Right lobe of liver (tissue), 6 donors: ENCODE measurements around the gene IRAK1BP1. TPM values are rescaled to one million over a fixed set of nuclear protein-coding genes. Genes with fewer than 3 reads are reported as not detected.
"Not testable (repeated sequence)": the region's sequence is repeated elsewhere in the genome, so short reads cannot be mapped to it uniquely, and the experiment has no call there.

Experiments used
- ATAC-seq, 4 donors: fragments of 200-7000 bp; cut with Tn5 transposase; one replicate each; pipeline ENCODE4 v1.9.1; 2020; ENCODE audit warnings: mild to moderate bottlenecking in 4 of 4, moderate library complexity in 4 of 4
- DNase-seq, 3 donors: peaks; one replicate each; pipeline ENCODE4 v3.0.0-alpha.2; 2020
- H3K27ac ChIP-seq, 3 donors: fragments of 200-600 bp; one replicate each; pipeline ENCODE4 v1.8.0; 2022
- H3K27me3 ChIP-seq, 2 donors: fragments of 200-600 bp; one replicate each; pipeline ENCODE4 v1.8.0; 2022
- H3K36me3 ChIP-seq, 4 donors: fragments of 200-600 bp; sonication (generic) in 1 of 4; one replicate each; pipeline versions ENCODE4 v1.5.1 to v1.8.0; 2017 to 2022; ENCODE audit warnings: control low read depth in 1 of 4
- H3K4me1 ChIP-seq, 4 donors: fragments of 200-600 bp; sonication (generic) in 1 of 4; one replicate each; pipeline versions ENCODE4 v1.5.1 to v1.8.0; 2017 to 2022; ENCODE audit warnings: control low read depth in 1 of 4
- H3K4me3 ChIP-seq, 3 donors: fragments of 200-600 bp; one replicate each; pipeline ENCODE4 v1.8.0; 2022
- H3K9me3 ChIP-seq, 4 donors: fragments of 200-600 bp; sonication (generic) in 1 of 4; one replicate each; pipeline versions ENCODE4 v1.5.1 to v1.8.0; 2017 to 2022; ENCODE audit warnings: control low read depth in 1 of 4
- POLR2A ChIP-seq: fragments of 450-650 bp; IDR thresholded peaks from one replicate; pipeline ENCODE4 v1.6.1; 2017; ENCODE audit warnings: antibody characterized with exemption, mild to moderate bottlenecking
- WGBS: methylation state at CpG from one replicate; pipeline ENCODE4 v1.1.6; 2018; ENCODE audit warnings: low coverage, low lambda C conversion rate; ENCODE audit not compliant: insufficient coverage; ENCODE audit errors: missing lambda C conversion rate; 5-methylcytosine and 5-hydroxymethylcytosine counted together
- intact Hi-C, 2 donors: fragments of 100-400 bp; cut with DNase I; formaldehyde crosslinking; loops; one replicate each; pipeline versions ENCODE4 v1.11.2 to v1.14.1; 2022
- total RNA-seq, 6 experiments: library from RNA; depleted of rRNA in 2 of 6; stranded (reverse); fragments of >200 nt in 2 of 6; fragmentation: NEBNext Ultra II Directional in 3 of 6; extraction: Animal tissue kit (Norgen Biotek cat#: 25700) in 3 of 6; gene quantifications; one replicate each; pipeline versions ENCODE4 v1.1.0 to v1.2.4, GENCODE V29; 2016 to 2023
- TF ChIP-seq, protein P1 (sequence below), 4 donors: fragments of 200-600 bp in 3 of 4; fragments of 450-650 bp in 1 of 4; IDR thresholded peaks; one replicate each; pipeline versions ENCODE4 v1.5.1 to v1.8.0; 2016 to 2022; ENCODE audit warnings: antibody characterized with exemption in 4 of 4, mild to moderate bottlenecking in 2 of 4
- donor health status: DM: no; HTN: yes; CAD: no.
- donor health status: DM: no; HTN: no; CAD: no.
- donor health status: DM: no; HTN: no; CAD: no.
- donor health status: DM: no; HTN: yes; CAD: no.
- donor health status: DM: no; HTN: yes; CAD: no.

Gene IRAK1BP1
- total RNA-seq, 6 experiments from 2014 or later, result 0.49 to 1.2 (median 1.1) TPM

DNA sequence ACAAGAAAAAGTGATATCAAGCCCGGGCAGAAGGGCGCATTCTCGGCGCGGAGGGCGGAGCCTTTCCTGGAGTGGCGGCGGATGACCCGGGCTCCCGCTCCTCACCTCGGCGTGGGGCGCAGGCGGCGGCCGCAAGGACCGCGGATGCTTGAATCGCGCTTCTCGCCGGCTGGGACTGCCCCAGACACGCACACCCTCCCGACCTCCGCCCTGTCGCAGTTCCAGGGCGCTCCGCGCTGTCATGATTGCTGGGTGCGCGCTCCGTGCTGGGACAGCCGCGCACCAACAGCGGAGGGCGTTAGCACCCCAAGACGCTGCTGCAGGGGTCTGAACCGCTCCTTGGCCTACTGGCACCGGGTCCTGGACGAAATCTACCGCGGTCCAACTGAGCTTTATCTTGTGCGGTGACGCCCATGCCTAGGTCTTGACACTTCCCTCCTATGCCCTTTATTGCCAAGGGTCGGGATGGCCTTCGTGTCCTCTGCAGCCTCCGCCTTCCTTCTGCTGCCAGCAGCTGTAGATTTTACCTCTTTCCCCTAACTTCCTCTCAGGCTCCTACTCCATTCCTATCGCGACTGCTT is 43.3 kb downstream of the IRAK1BP1 start:
- Histone ChIP-seq H3K36me3 (no peaks in the 10 kb centered on the region), H3K4me3 (peak overlapping the region; percentile 28 to 48 (median 34)), H3K9me3 (no peaks in the 10 kb centered on the region), H3K27me3 (peaks cover 0 to 5% of the 10 kb centered on the region in 2 donors), H3K4me1 (peaks cover 0 to 8% (median 0%) of the 10 kb centered on the region in 4 donors), H3K27ac (no peak overlapping the region)
- intact Hi-C loops, result no loop called here
- 4% methylated on average over 7 of the region's 49 CpGs for WGBS
- DNase-seq, result peak in 1 of 3 donors; percentile 25
- TF ChIP-seq POLR2A, result no peak
- TF ChIP-seq, protein P1, sequence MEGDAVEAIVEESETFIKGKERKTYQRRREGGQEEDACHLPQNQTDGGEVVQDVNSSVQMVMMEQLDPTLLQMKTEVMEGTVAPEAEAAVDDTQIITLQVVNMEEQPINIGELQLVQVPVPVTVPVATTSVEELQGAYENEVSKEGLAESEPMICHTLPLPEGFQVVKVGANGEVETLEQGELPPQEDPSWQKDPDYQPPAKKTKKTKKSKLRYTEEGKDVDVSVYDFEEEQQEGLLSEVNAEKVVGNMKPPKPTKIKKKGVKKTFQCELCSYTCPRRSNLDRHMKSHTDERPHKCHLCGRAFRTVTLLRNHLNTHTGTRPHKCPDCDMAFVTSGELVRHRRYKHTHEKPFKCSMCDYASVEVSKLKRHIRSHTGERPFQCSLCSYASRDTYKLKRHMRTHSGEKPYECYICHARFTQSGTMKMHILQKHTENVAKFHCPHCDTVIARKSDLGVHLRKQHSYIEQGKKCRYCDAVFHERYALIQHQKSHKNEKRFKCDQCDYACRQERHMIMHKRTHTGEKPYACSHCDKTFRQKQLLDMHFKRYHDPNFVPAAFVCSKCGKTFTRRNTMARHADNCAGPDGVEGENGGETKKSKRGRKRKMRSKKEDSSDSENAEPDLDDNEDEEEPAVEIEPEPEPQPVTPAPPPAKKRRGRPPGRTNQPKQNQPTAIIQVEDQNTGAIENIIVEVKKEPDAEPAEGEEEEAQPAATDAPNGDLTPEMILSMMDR (IDR thresholded peaks at IDR 0.05), result no peak
- peak; percentile 55 to 72 (median 60) for ATAC-seq

DNA sequence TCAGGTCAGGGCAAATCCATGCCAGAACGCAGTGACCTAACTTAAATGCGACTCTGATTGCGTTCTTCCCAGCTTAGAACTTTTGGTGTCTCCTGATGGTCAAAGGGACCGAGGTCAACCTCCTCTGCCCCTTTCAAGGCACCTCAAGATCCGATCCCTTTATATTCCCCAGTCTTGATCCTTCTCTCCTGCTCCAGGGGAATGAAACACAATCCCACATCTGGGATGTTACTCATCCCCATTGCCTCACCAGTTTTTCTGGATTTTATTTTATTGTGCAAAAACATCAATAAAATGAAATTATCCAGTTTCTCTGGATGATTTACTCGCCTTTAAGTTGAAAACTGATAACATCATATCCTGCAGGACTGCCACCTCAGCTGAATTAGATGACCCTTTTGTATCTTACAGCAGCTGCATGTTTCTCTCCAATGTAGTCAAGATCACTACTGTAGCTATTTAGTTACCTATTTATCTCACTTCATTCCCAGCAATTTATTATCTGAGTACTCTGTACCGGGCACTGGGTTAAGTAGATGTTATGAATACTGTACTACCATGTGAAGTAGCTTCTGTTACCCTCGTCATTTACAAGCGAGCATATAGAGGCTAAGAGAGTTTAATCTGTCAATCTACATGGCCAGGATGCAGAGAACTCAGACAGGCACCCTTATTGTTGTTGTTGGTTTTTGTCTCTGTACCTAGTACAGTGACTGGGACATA is 44.0 kb downstream of the IRAK1BP1 start:
- Histone ChIP-seq H3K4me3 (no peak overlapping the region), H3K9me3 (no peaks in the 10 kb centered on the region), H3K27ac (no peak overlapping the region), H3K27me3 (peaks cover 0 to 5% of the 10 kb centered on the region in 2 donors), H3K36me3 (no peaks in the 10 kb centered on the region), H3K4me1 (peaks cover 0 to 8% (median 0%) of the 10 kb centered on the region in 4 donors)
- WGBS, result 63% methylated on average over 9 of the region's 9 CpGs
- intact Hi-C loops, result no loop called here
- TF ChIP-seq, protein P1 (IDR thresholded peaks at IDR 0.05), result no peak
- TF ChIP-seq POLR2A, result no peak
- DNase-seq, result no peak
- no peak for ATAC-seq

DNA sequence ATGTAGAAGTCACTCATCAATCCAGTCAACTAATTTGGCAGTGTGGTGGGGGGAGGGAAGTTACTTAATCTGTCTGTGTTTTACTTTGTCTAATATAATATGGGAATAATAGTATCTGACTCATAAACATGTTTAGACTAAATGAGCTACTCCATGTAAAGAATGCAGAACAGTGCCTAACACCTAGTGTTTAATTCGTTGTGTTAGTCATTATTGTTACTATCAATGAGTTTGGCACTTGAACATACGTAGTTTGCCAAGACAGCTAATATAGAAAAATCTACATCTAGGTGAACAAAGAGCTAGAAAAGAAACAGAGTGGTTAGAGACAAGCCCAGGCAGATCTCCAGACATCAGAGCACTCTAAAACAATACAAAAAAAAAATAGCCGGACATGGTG is 49.1 kb downstream of the IRAK1BP1 start:
- H3K4me1 ChIP-seq, result no peaks in the 10 kb centered on the region
- H3K27me3 ChIP-seq, result no peaks in the 10 kb centered on the region
- no peak overlapping the region for H3K4me3 ChIP-seq
- ATAC-seq, result no peak
- no peak for DNase-seq
- WGBS, result 85% methylated on average over 3 of the region's 3 CpGs
- no peaks in the 10 kb centered on the region for H3K36me3 ChIP-seq
- intact Hi-C loops, result no loop called here
- no peaks in the 10 kb centered on the region for H3K9me3 ChIP-seq
- H3K27ac ChIP-seq, result no peak overlapping the region
- TF ChIP-seq POLR2A, result no peak
- TF ChIP-seq, protein P1 (IDR thresholded peaks at IDR 0.05), result no peak

DNA sequence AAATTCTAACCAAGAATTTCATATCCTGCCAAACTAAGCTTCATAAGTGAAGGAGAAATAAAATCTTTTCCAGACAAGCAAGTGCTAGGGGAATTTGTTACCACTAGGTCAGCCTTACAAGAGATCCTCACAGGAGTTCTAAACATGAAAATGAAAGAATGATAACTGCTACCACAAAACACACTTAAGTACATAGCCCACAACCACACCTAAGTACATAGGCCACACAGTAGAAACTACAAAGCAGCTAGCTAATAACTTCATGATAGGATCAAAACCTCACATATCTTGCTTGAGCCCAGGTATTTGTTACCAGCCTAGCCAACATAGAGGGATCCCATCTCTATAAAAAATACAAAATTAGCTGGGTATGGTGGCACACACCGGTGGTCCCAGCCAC is 50.4 kb downstream of the IRAK1BP1 start:
- ATAC-seq, result no peak
- Histone ChIP-seq H3K36me3 (no peaks in the 10 kb centered on the region), H3K27me3 (no peaks in the 10 kb centered on the region), H3K9me3 (no peaks in the 10 kb centered on the region), H3K4me3 (no peak overlapping the region), H3K4me1 (no peaks in the 10 kb centered on the region), H3K27ac (no peak overlapping the region)
- no peak for DNase-seq
- no CpG with 5 or more reads among the region's 1 CpG for WGBS
- TF ChIP-seq, protein P1 (IDR thresholded peaks at IDR 0.05), result no peak
- no peak for TF ChIP-seq POLR2A
- intact Hi-C loops, result no loop called here

DNA sequence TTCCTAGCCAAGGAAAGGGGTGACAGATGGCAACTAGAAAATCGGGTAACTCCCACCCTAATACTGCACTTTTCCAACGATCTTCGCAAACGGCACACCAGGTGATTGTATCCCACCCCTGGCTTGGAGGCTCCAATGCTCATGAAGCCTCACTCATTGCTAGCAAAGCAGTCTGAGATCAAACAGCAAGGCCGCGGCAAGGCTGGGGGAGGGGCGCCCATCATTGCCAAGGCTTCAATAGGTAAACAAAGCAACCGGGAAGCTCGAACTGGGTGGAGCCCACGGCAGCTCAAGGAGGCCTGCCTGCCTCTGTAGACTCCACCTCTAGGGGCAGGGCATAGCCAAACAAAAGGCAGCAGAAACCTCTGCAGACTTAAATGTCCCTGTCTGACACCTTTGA is 53.8 kb downstream of the IRAK1BP1 start:
- 85% methylated on average over 4 of the region's 10 CpGs for WGBS
- H3K4me1 ChIP-seq, H3K9me3 ChIP-seq, intact Hi-C loops, ATAC-seq, H3K4me3 ChIP-seq, H3K36me3 ChIP-seq, DNase-seq, H3K27ac ChIP-seq, H3K27me3 ChIP-seq: not testable (repeated sequence)
